VCaP (cell line): ENCODE measurements around the gene AKAP7.
A peak's percentile ranks its signal among the peaks of the same experiment; 100 is the strongest.

Experiments
- H3K27ac ChIP-seq: fragments of 450-650 bp; 2 replicates; pipeline ENCODE4 v1.5.1; 2017
- CTCF ChIP-seq: fragments of 450-650 bp; conservative IDR thresholded peaks from 2 replicates; pipeline ENCODE4 v1.5.1; 2017; ENCODE audit warnings: mild to moderate bottlenecking, moderate library complexity

The AKAP7 gene

GRCh38 chr6:131231103-131231502 lies 95.8 kb downstream of the AKAP7 start:
- no peak overlapping the region for H3K27ac ChIP-seq
- TF ChIP-seq CTCF: no peak

- 0 out of 2 replicates have a peak, but pooled peaks have one; percentile 9 for TF ChIP-seq CTCF
- no peak overlapping the region for H3K27ac ChIP-seq
Observed at GRCh38 chr6:131231891-131232290, 96.6 kb downstream of the AKAP7 start.

- TF ChIP-seq CTCF: no peak
Observed at GRCh38 chr6:131244942-131245341, 109.7 kb downstream of the AKAP7 start.

GRCh38 chr6:131250122-131250521 lies 114.9 kb downstream of the AKAP7 start:
- H3K27ac ChIP-seq: peak overlapping the region; percentile 77
- peak; percentile 10 for TF ChIP-seq CTCF

More at GRCh38 chr6:131244942-131245341, 109.7 kb downstream of the AKAP7 start:
- H3K27ac ChIP-seq: no peak overlapping the region

- H3K27ac ChIP-seq: peak overlapping the region; percentile 77
- TF ChIP-seq CTCF: no peak
Observed at GRCh38 chr6:131250936-131251335, 115.7 kb downstream of the AKAP7 start.

GRCh38 chr6:131251590-131252199 lies 116.4 kb downstream of the AKAP7 start:
- H3K27ac ChIP-seq: peak overlapping the region; percentile 77
- TF ChIP-seq CTCF: no peak

- TF ChIP-seq CTCF: no peak
Observed at GRCh38 chr6:131255434-131255833, 120.2 kb downstream of the AKAP7 start.

More at GRCh38 chr6:131255434-131255833, 120.2 kb downstream of the AKAP7 start:
- peak overlapping the region; percentile 91 for H3K27ac ChIP-seq
